H9 (cell line): Measurements from ENCODE around the gene LRIT1. TPM values are rescaled to one million over a fixed set of nuclear protein-coding genes. Genes with fewer than 3 reads are reported as not detected.

Experiments used
- DNase-seq: peaks from one replicate; pipeline ENCODE4 v3.0.0-alpha.2; 2017
- H2AFZ ChIP-seq: one replicate; pipeline ENCODE4 v1.6.1; 2013; ENCODE audit warnings: mild to moderate bottlenecking, low read length, control low read depth, moderate library complexity
- H2AK5ac ChIP-seq: 2 replicates; pipeline ENCODE4 v1.6.1; 2013; ENCODE audit warnings: low read length, control low read depth, mixed read lengths; ENCODE audit not compliant: insufficient read length
- H2BK120ac ChIP-seq: one replicate; pipeline ENCODE4 v1.6.1; 2013; ENCODE audit warnings: low read depth, mild to moderate bottlenecking, low read length, control low read depth, inconsistent platforms; ENCODE audit not compliant: poor library complexity, severe bottlenecking
- H2BK12ac ChIP-seq: 2 replicates; pipeline ENCODE4 v1.6.1; 2013; ENCODE audit warnings: low read length, control low read depth, mixed read lengths, low read depth; ENCODE audit not compliant: insufficient read length
- H2BK15ac ChIP-seq: 2 replicates; pipeline ENCODE4 v1.6.1; 2013; ENCODE audit warnings: low read depth, low read length, control low read depth
- H2BK20ac ChIP-seq: one replicate; pipeline ENCODE4 v1.6.1; 2013; ENCODE audit warnings: low read depth, mild to moderate bottlenecking, low read length, control low read depth, inconsistent platforms; ENCODE audit not compliant: poor library complexity, severe bottlenecking
- H2BK5ac ChIP-seq: 2 replicates; pipeline ENCODE4 v1.6.1; 2013; ENCODE audit warnings: low read length, control low read depth, mixed read lengths; ENCODE audit not compliant: insufficient read length
- H3K14ac ChIP-seq: 2 replicates; pipeline ENCODE4 v1.6.1; 2013; ENCODE audit warnings: low read length, control low read depth; ENCODE audit not compliant: insufficient read depth
- H3K18ac ChIP-seq: 2 replicates; pipeline ENCODE4 v1.6.1; 2013; ENCODE audit warnings: low read depth, mild to moderate bottlenecking, mixed read lengths, low read length, control low read depth; ENCODE audit not compliant: insufficient read length
- H3K23ac ChIP-seq: 2 replicates; pipeline ENCODE4 v1.6.1; 2013; ENCODE audit warnings: low read length, control low read depth, mixed read lengths, low read depth; ENCODE audit not compliant: insufficient read length
- H3K23me2 ChIP-seq: 2 replicates; pipeline ENCODE4 v1.6.1; 2013; ENCODE audit warnings: low read depth, mild to moderate bottlenecking, mixed read lengths, low read length, control low read depth; ENCODE audit not compliant: insufficient read length, poor library complexity, severe bottlenecking
- H3K27ac ChIP-seq: 2 replicates; pipeline ENCODE4 v1.5.1; 2013; ENCODE audit warnings: low read length, control low read depth, mixed read lengths, low read depth; ENCODE audit not compliant: insufficient read length
- H3K27me3 ChIP-seq: 2 replicates; pipeline ENCODE4 v1.6.1; 2013; ENCODE audit warnings: low read length, control low read depth, inconsistent platforms; ENCODE audit not compliant: insufficient read depth
- H3K4ac ChIP-seq: 2 replicates; pipeline ENCODE4 v1.6.1; 2013; ENCODE audit warnings: low read depth, mild to moderate bottlenecking, control low read depth, inconsistent platforms, low read length, moderate library complexity
- H3K4me1 ChIP-seq: 2 replicates; pipeline ENCODE4 v1.6.1; 2013; ENCODE audit warnings: low read length, control low read depth, inconsistent platforms; ENCODE audit not compliant: insufficient read depth
- H3K4me2 ChIP-seq: 2 replicates; pipeline ENCODE4 v1.6.1; 2013; ENCODE audit warnings: low read length, control low read depth, mixed read lengths; ENCODE audit not compliant: insufficient read length, insufficient read depth
- H3K56ac ChIP-seq: 2 replicates; pipeline ENCODE4 v1.6.1; 2013; ENCODE audit warnings: low read depth, mild to moderate bottlenecking, mixed read lengths, low read length, control low read depth; ENCODE audit not compliant: insufficient read length
- H3K79me1 ChIP-seq: 2 replicates; pipeline ENCODE4 v1.6.1; 2013; ENCODE audit warnings: low read depth, mild to moderate bottlenecking, moderate library complexity, low read length, control low read depth, inconsistent platforms; ENCODE audit not compliant: insufficient read depth, poor library complexity, severe bottlenecking
- H3K79me2 ChIP-seq: 2 replicates; pipeline ENCODE4 v1.6.1; 2013; ENCODE audit warnings: low read length, control low read depth, inconsistent platforms; ENCODE audit not compliant: insufficient read depth
- H3K9ac ChIP-seq: 2 replicates; pipeline ENCODE4 v1.6.1; 2013; ENCODE audit warnings: low read length, control low read depth, mixed read lengths; ENCODE audit not compliant: insufficient read length; ENCODE audit errors: extremely low read depth
- H3K9me3 ChIP-seq: one replicate; pipeline ENCODE4 v1.6.1; 2013; ENCODE audit warnings: low read depth, low read length, inconsistent platforms; ENCODE audit not compliant: control insufficient read depth
- H3T11ph ChIP-seq: one replicate; pipeline ENCODE4 v1.6.1; 2013; ENCODE audit warnings: mild to moderate bottlenecking, low read length, control low read depth, inconsistent platforms
- H4K20me1 ChIP-seq: one replicate; pipeline ENCODE4 v1.6.1; 2013; ENCODE audit not compliant: control insufficient read depth, insufficient read length, insufficient read depth
- H4K5ac ChIP-seq: 2 replicates; pipeline ENCODE4 v1.6.1; 2013; ENCODE audit warnings: low read depth, mild to moderate bottlenecking, mixed read lengths, low read length, control low read depth; ENCODE audit not compliant: insufficient read length
- H4K8ac ChIP-seq: replicated peaks from 2 replicates; pipeline ENCODE4 v1.6.1; 2013; ENCODE audit warnings: low read length, control low read depth, mixed read lengths, low read depth; ENCODE audit not compliant: insufficient read length
- H4K91ac ChIP-seq: 2 replicates; pipeline ENCODE4 v1.6.1; 2013; ENCODE audit warnings: low read depth, mild to moderate bottlenecking, moderate library complexity, mixed read lengths, low read length, control low read depth; ENCODE audit not compliant: insufficient read length
- H3K27ac Mint-ChIP-seq, 3 experiments: 2 replicates in 2 of 3; 3 replicates in 1 of 3; pipeline ENCODE4 v1.8.0; 2020 to 2021; ENCODE audit warnings: mixed read lengths in 3 of 3, mild to moderate bottlenecking in 1 of 3, moderate library complexity in 1 of 3
- H3K27me3 Mint-ChIP-seq: 2 replicates; pipeline ENCODE4 v1.8.0; 2021; ENCODE audit warnings: low read depth, mild to moderate bottlenecking, moderate library complexity, mixed read lengths
- H3K36me3 Mint-ChIP-seq, 3 experiments: 2 replicates in 2 of 3; 3 replicates in 1 of 3; pipeline ENCODE4 v1.8.0; 2020 to 2021; ENCODE audit warnings: low read depth in 3 of 3, mixed read lengths in 3 of 3; ENCODE audit not compliant: insufficient read depth in 1 of 3
- H3K4me1 Mint-ChIP-seq, 2 experiments: 2 replicates each; pipeline ENCODE4 v1.8.0; 2020; ENCODE audit warnings: mixed read lengths in 2 of 2
- H3K4me3 Mint-ChIP-seq, 2 experiments: 2 replicates in 1 of 2; 3 replicates in 1 of 2; pipeline ENCODE4 v1.8.0; 2020 to 2021; ENCODE audit warnings: mild to moderate bottlenecking in 2 of 2, mixed read lengths in 2 of 2, moderate library complexity in 1 of 2
- H3K9me3 Mint-ChIP-seq, 2 experiments: 2 replicates in 1 of 2; 3 replicates in 1 of 2; pipeline ENCODE4 v1.8.0; 2020; ENCODE audit warnings: mild to moderate bottlenecking in 2 of 2, mixed read lengths in 2 of 2, moderate library complexity in 1 of 2
- WGBS: extraction: QIAGEN DNeasy Blood & Tissue Kit; methylation state at CpG from one replicate; pipeline ENCODE4 v1.1.7; 2013; ENCODE audit warnings: missing lambda C conversion rate, low lambda C conversion rate, mixed read lengths; ENCODE audit not compliant: insufficient read length; ENCODE audit errors: extremely low coverage; 5-methylcytosine and 5-hydroxymethylcytosine counted together
- total RNA-seq: library from RNA; stranded (reverse); gene quantifications from 2 replicates; pipeline ENCODE4 v1.2.1, GENCODE V29; 2021
- TF ChIP-seq, protein P1 (sequence below): fragments of 200-600 bp; sonication (generic); conservative IDR thresholded peaks from 3 replicates; pipeline ENCODE4 v1.8.0; 2021; ENCODE audit warnings: antibody characterized with exemption, mild to moderate bottlenecking

The LRIT1 gene
- total RNA-seq, 1 experiment from 2014 or later, result not detected

- H3K27me3 Mint-ChIP-seq, result no peaks in the 10 kb centered on the region
- no peaks in the 10 kb centered on the region for H3K79me2 ChIP-seq
- H4K8ac ChIP-seq, result no peak overlapping the region
- no peak overlapping the region for H2BK5ac ChIP-seq
- no peak overlapping the region for H2BK15ac ChIP-seq
- H3K4me2 ChIP-seq, result no peak overlapping the region
- no peaks in the 10 kb centered on the region for H4K20me1 ChIP-seq
- no peaks in the 10 kb centered on the region for H3K27me3 ChIP-seq
- no peak overlapping the region for H2AFZ ChIP-seq
- no peak overlapping the region for H3K18ac ChIP-seq
- no peak overlapping the region for H2BK120ac ChIP-seq
- no peak overlapping the region for H3K23ac ChIP-seq
- no peaks in the 10 kb centered on the region for H3K79me1 ChIP-seq
- H4K5ac ChIP-seq, result no peak overlapping the region
- H3K9me3 ChIP-seq, result no peaks in the 10 kb centered on the region
- H3T11ph ChIP-seq, result no peak overlapping the region
- no peak for DNase-seq
- no CpG with 5 or more reads among the region's 1 CpG for WGBS
- no peak overlapping the region for H2BK12ac ChIP-seq
- H3K9me3 Mint-ChIP-seq, result no peaks in the 10 kb centered on the region; a peak in 1 of 5 replicates
- H3K27ac ChIP-seq, result no peak overlapping the region
- no peak overlapping the region for H3K4me3 Mint-ChIP-seq
- no peaks in the 10 kb centered on the region for H3K36me3 Mint-ChIP-seq
- H4K91ac ChIP-seq, result no peak overlapping the region
- H3K23me2 ChIP-seq, result no peaks in the 10 kb centered on the region
- no peak overlapping the region for H3K27ac Mint-ChIP-seq
- H2AK5ac ChIP-seq, result no peak overlapping the region
- H3K4ac ChIP-seq, result no peak overlapping the region
- H2BK20ac ChIP-seq, result no peak overlapping the region
- H3K56ac ChIP-seq, result no peak overlapping the region
- no peak overlapping the region for H3K9ac ChIP-seq
- H3K14ac ChIP-seq, result no peak overlapping the region
- no peaks in the 10 kb centered on the region for H3K4me1 Mint-ChIP-seq
- TF ChIP-seq, protein P1, sequence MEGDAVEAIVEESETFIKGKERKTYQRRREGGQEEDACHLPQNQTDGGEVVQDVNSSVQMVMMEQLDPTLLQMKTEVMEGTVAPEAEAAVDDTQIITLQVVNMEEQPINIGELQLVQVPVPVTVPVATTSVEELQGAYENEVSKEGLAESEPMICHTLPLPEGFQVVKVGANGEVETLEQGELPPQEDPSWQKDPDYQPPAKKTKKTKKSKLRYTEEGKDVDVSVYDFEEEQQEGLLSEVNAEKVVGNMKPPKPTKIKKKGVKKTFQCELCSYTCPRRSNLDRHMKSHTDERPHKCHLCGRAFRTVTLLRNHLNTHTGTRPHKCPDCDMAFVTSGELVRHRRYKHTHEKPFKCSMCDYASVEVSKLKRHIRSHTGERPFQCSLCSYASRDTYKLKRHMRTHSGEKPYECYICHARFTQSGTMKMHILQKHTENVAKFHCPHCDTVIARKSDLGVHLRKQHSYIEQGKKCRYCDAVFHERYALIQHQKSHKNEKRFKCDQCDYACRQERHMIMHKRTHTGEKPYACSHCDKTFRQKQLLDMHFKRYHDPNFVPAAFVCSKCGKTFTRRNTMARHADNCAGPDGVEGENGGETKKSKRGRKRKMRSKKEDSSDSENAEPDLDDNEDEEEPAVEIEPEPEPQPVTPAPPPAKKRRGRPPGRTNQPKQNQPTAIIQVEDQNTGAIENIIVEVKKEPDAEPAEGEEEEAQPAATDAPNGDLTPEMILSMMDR, result no peak
- H3K4me1 ChIP-seq, result no peaks in the 10 kb centered on the region
Measured at GRCh38 chr10:84288151-84288550, 46.8 kb upstream of the LRIT1 start.
